Measurements from ENCODE around the gene PIM3. TPM values are rescaled to one million over a fixed set of nuclear protein-coding genes. Genes with fewer than 3 reads are reported as not detected.
A peak's percentile ranks its signal among the peaks of the same experiment; 100 is the strongest.
"Not testable (repeated sequence)": the region's sequence is repeated elsewhere in the genome, so short reads cannot be mapped to it uniquely, and the experiment has no call there.

Gene PIM3
- total RNA-seq, 2 donors from 2014 or later = 57.3 to 98.9 TPM

GRCh38 chr22:49942565-49943404 is 17.8 kb upstream of the PIM3 start:
- ATAC-seq (no peak), DNase-seq (no peak)
- peaks cover 25% of the 10 kb centered on the region for H3K4me1 ChIP-seq
- intact Hi-C loops (cut with DNase I) = no loop called here
- no peaks in the 10 kb centered on the region for H3K36me3 ChIP-seq (replicated peaks in 1 of 2; ENCODE audit: insufficient read depth in 1 of 2, low read depth in 2 of 2)
- no peaks in the 10 kb centered on the region for H3K27me3 ChIP-seq
- no peak overlapping the region for H3K4me3 ChIP-seq
- TF ChIP-seq, protein P1, sequence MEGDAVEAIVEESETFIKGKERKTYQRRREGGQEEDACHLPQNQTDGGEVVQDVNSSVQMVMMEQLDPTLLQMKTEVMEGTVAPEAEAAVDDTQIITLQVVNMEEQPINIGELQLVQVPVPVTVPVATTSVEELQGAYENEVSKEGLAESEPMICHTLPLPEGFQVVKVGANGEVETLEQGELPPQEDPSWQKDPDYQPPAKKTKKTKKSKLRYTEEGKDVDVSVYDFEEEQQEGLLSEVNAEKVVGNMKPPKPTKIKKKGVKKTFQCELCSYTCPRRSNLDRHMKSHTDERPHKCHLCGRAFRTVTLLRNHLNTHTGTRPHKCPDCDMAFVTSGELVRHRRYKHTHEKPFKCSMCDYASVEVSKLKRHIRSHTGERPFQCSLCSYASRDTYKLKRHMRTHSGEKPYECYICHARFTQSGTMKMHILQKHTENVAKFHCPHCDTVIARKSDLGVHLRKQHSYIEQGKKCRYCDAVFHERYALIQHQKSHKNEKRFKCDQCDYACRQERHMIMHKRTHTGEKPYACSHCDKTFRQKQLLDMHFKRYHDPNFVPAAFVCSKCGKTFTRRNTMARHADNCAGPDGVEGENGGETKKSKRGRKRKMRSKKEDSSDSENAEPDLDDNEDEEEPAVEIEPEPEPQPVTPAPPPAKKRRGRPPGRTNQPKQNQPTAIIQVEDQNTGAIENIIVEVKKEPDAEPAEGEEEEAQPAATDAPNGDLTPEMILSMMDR (IDR thresholded peaks at IDR 0.05) = no peak
- TF ChIP-seq POLR2A (IDR thresholded peaks at IDR 0.05) = no peak
- no peaks in the 10 kb centered on the region for H3K9me3 ChIP-seq
- H3K27ac ChIP-seq = no peak overlapping the region
- WGBS, 2 donors = 80 to 84% methylated on average over 8 to 20 of the region's 21 CpGs

GRCh38 chr22:49943405-49943765 is 17.2 kb upstream of the PIM3 start:
- H3K4me3 ChIP-seq = no peak overlapping the region
- H3K27ac ChIP-seq = no peak overlapping the region
- intact Hi-C loops (cut with DNase I) = no loop called here
- no peaks in the 10 kb centered on the region for H3K36me3 ChIP-seq (replicated peaks in 1 of 2; ENCODE audit: insufficient read depth in 1 of 2, low read depth in 2 of 2)
- no peak for TF ChIP-seq POLR2A (IDR thresholded peaks at IDR 0.05)
- TF ChIP-seq, protein P1 (IDR thresholded peaks at IDR 0.05) = no peak
- H3K27me3 ChIP-seq = no peaks in the 10 kb centered on the region
- H3K9me3 ChIP-seq = no peaks in the 10 kb centered on the region
- 86 to 93% methylated on average over 6 to 7 of the region's 11 CpGs for WGBS, 2 donors
- ATAC-seq = no peak
- DNase-seq = no peak
- peaks cover 30% of the 10 kb centered on the region for H3K4me1 ChIP-seq

DNA sequence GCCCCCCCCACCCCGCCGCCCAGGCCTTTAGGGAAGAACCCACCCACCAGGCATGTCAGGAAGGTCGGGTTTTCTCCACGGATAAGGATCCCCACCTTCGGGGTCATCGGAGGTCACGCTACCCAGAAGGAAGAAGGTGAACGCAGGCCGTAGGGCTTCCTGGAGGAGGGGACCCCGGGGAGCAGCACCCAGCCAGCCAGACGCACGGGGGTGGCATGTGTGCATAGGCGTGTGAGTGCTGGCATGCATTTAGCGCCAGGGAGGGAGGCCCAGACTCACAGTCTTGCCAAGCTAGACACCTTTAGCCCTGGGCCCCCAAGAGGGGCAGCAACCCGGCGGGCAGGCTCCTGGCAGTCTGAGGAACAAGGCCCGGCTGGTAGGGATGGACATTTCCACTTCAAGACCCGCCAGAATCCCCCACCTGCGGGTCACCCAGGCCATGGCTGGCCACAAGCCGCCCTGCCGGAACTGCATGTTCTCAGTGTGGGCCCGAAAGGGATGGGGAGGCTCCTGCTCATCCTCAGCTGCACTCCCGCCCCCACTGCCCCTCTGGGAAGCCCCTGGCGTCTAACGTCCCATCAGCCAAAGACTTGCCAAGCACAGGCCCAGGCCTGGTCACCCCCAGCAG is 16.7 kb upstream of the PIM3 start:
- intact Hi-C loops (cut with DNase I) = no loop called here
- Histone ChIP-seq H3K36me3 (replicated peaks in 1 of 2; ENCODE audit: insufficient read depth in 1 of 2, low read depth in 2 of 2) (no peaks in the 10 kb centered on the region), H3K4me3 (no peak overlapping the region), H3K9me3 (no peaks in the 10 kb centered on the region), H3K4me1 (peaks cover 35% of the 10 kb centered on the region), H3K27ac (peak overlapping the region in 1 of 4 donors; percentile 3), H3K27me3 (no peaks in the 10 kb centered on the region)
- TF ChIP-seq, protein P1 (IDR thresholded peaks at IDR 0.05) = no peak
- TF ChIP-seq POLR2A (IDR thresholded peaks at IDR 0.05) = no peak
- DNase-seq (no peak), ATAC-seq (no peak)
- WGBS, 2 donors = 91 to 94% methylated on average over 9 to 17 of the region's 25 CpGs

- intact Hi-C loops (cut with DNase I) = no loop called here
- no peak for DNase-seq
- Histone ChIP-seq H3K27me3 (no peaks in the 10 kb centered on the region), H3K27ac (peak overlapping the region in 1 of 4 donors; percentile 3), H3K36me3 (replicated peaks in 1 of 2; ENCODE audit: insufficient read depth in 1 of 2, low read depth in 2 of 2) (no peaks in the 10 kb centered on the region), H3K4me1 (peaks cover 41% of the 10 kb centered on the region), H3K4me3 (no peak overlapping the region), H3K9me3 (no peaks in the 10 kb centered on the region)
- TF ChIP-seq POLR2A (IDR thresholded peaks at IDR 0.05) = no peak
- TF ChIP-seq, protein P1 (IDR thresholded peaks at IDR 0.05) = no peak
- 88 to 95% methylated on average over 3 to 12 of the region's 13 CpGs for WGBS, 2 donors
- no peak for ATAC-seq
Observed at GRCh38 chr22:49944399-49944891, 16.1 kb upstream of the PIM3 start.

DNA sequence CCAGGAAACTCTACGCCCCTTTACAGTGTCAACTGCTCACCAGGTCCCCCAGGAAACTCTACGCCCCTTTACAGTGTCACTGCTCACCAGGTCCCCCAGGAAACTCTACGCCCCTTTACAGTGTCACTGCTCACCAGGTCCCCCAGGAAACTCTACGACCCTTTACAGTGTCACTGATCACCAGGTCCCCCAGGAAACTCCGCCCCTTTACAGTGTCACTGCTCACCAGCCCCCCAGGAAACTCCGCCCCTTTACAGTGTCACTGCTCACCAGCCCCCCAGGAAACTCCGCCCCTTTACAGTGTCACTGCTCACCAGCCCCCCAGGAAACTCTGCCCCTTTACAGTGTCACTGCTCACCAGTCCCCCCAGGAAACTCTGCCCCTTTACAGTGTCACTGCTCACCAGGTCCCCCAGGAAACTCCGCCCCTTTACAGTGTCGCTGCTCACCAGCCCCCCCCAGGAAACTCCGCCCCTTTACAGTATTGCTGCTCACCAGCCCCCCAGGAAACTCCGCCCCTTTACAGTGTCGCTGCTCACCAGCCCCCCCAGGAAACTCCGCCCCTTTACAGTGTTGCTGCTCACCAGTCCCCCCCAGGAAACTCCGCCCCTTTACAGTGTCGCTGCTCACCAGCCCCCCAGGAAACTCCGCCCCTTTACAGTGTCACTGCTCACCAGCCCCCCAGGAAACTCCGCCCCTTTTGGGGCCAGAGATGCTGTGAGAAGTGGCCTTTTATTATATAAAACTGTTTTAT is 15.4 kb upstream of the PIM3 start:
- Histone ChIP-seq H3K27ac (peak overlapping the region; percentile 39 to 100 (median 99)), H3K4me1 (peaks cover 48% of the 10 kb centered on the region)
- ATAC-seq; H3K36me3 ChIP-seq (replicated peaks in 1 of 2; ENCODE audit: insufficient read depth in 1 of 2, low read depth in 2 of 2); H3K27me3 ChIP-seq; DNase-seq; H3K4me3 ChIP-seq; intact Hi-C loops (cut with DNase I); H3K9me3 ChIP-seq: not testable (repeated sequence)
- WGBS, 2 donors = 72 to 90% methylated on average over 8 to 14 of the region's 17 CpGs
